Skeletal muscle cell (primary cell): ENCODE results near the gene PEPD.
"Not testable (repeated sequence)": the region's sequence is repeated elsewhere in the genome, so short reads cannot be mapped to it uniquely, and the experiment has no call there.

Experiments used
- DNase-seq: peaks from one replicate; pipeline ENCODE4 v3.0.0-alpha.2; 2010; ENCODE audit warnings: low read depth
- H3K4me3 ChIP-seq: 2 replicates; pipeline ENCODE4 v1.5.1; 2011; ENCODE audit warnings: low read depth, mild to moderate bottlenecking, control low read depth, low read length, moderate library complexity

Gene PEPD

DNA sequence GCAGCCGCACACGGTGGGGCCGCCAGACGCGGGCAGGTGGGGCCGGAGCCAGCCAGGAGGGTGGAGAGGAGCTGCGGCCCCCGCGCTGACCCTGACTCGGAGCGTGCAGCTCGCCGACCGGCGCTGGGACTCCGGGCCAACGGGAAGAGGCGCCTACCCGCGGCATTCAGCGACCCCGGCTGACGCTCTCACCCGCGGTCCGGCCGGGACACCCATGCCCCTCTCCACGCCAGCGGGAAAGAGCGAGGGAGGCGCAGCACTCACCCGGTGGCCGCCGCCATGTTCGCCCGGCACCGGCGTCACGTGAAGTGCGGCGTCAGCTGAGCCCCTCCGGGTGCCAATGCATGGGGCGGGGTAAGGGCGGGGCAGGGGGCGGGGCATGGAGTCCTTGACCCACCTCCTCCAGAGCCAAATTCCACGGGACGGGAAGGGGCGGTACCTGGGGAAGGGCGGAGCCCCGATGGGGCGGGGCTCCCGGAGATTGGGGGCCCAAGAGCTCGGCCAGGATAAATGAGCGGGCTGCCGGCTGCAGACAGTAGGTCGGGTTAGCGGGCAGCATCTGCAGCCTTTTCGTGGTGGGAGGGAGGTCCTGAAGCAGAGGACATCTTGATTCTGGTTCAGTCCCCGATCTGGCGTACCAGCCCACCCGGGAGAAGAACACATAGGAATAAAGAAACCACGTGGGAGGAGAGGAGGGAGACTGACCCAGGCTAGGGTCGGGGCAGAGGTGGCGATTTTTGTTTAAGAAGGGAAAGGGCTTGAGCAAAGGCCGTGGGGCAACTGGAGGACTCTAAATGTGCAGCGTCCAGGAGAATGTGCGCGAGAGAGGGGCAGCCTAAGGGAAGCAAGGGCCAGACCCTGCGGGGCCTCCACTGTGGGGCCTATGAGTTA, at the start of gene PEPD:
Gene PEPD (minus strand): TSS at position 312 of the 891 bp plus-strand sequence. CDS start 31 bp downstream, at position 281.
- H3K4me3 ChIP-seq, result peak within 1 kb of the TSS; percentile 88
- DNase-seq, result peak; percentile 63

- no peak overlapping the region for H3K4me3 ChIP-seq
- DNase-seq, result no peak
Observed at GRCh38 chr19:33569821-33570220, 48.2 kb upstream of the PEPD start.

DNA sequence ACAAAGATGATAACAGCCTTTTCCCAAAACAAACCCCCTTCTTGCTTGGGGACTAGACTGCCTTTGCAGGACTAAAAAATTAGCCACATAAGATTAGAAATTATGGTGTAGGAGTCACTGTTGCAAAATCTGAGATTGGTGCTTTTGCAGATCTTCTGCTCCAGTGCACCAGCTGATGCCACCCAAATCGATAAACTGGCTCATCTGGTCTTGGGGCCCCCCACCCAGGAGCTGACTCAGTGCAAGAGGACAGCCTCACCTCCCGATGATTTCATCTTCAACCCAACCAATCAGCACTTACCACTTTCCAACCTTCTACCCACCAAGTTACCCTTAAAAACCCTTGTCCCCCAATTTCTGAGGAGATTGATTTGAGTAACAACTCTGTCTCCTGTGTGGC, 47.1 kb upstream of the PEPD start:
- DNase-seq, result no peak
- H3K4me3 ChIP-seq, result no peak overlapping the region

DNA sequence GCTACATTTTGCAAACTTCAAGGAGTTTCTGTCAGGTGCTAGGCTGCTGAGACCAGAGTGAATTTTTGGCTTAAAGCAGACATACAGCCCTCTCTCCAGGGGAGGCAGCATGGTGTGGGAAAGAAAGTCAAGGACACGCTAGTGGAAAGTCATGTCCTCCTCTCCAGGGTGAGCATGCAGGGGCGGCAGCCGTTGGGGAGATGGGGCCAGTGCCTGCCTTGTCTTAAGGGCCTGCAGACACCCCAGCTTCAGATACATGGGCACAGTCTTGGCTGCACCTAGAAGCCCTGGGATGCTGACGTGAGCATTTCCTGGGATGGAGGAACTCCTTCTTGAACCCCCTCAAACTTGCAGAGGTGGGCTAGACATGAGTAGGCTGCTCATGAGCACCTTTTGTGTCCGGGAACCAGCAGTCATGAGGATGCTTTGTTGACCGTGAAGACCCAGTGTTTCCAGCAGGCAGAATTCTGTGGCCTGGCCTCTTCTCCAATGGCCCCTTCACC, 43.3 kb upstream of the PEPD start:
- no peak overlapping the region for H3K4me3 ChIP-seq
- no peak for DNase-seq

DNA sequence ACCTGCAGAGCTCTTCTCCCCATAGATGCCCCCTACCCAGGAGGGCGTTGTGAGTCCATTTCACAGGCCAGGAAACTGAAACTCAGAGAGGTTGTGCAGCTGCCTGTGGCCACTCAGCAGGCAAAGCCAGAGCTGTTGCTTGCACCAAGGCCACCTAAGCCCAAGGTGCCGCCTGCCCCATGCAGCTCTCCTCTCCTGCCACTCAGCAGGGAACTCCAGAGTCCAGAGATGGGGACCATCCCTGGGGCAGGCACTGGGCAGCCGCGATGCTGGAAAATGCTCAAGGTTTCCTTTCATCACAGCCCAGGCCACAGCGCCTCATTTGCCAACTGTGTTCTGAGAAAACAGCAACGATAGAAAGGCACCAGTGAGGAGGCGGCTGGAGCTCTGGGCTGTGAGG, 41.0 kb upstream of the PEPD start:
- DNase-seq, result no peak

GRCh38 chr19:33561666-33562065, 40.1 kb upstream of the PEPD start:
- not testable (repeated sequence) for H3K4me3 ChIP-seq, DNase-seq

More for the DNA sequence above, 41.0 kb upstream of the PEPD start:
- H3K4me3 ChIP-seq, result no peak overlapping the region

DNA sequence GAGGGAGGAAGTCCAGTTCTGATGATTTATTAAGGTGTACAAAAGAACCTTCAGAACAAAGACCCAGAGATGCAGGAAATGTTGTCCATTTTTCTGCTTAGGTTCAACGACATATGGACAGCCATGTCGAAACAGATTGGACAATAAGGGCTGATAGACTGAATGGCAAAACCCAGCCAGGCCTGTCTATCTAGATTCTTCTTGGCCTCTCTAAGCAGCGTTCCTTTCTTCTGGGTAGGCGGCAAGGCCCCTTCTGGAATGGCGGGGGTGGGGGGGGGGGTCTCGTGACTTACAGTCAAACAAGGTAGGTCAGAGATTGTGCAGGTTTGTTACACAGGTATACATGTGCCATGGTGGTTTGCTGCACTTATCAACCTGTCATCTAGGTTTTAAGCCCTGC, 39.7 kb upstream of the PEPD start:
- H3K4me3 ChIP-seq, result no peak overlapping the region
- no peak for DNase-seq

DNA sequence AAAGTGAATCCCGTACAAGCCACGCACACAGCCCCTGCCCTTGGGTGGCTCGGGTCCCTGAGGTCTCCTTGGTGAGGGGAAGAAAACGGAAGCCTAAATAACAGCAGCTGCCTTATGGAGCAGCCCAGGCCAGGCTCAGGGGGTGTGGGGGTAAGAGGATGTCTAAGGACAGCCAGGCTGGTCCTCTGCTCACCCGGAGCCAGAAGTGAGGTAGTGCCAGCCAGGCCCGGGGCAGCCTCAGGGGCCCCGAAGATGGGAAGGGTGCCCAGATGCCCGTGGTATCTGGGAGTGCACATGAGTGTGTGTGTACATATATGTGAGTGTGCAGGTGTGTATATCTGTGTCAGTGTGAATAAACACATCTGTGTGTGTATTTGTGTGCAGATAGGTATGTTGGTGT, 38.4 kb upstream of the PEPD start:
- DNase-seq, result no peak
- no peak overlapping the region for H3K4me3 ChIP-seq

DNA sequence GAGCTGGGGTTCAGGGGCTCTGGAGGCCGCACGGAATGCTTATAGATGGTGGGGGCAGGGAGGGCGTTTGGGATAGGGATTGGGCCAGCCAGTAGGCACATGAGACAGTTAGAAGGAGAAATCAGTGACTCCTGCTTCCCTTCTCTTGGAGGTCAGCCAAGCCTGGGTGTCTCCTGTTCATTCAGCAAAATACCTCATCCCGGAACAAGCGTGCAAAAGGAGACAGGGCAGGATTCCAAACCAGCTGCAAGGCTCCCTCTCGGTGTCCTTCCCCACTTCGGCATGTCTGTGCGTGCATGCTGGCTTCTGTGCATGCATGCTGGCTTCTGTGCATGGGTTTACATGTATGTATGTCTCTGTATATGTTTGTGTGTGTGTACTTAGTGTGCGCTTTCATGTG, 37.3 kb upstream of the PEPD start:
- H3K4me3 ChIP-seq, result no peak overlapping the region
- peak; percentile 1 for DNase-seq

- H3K4me3 ChIP-seq, result no peak overlapping the region
Observed at GRCh38 chr19:33558151-33558550, 36.6 kb upstream of the PEPD start.

GRCh38 chr19:33557720-33558119, 36.1 kb upstream of the PEPD start:
- no peak overlapping the region for H3K4me3 ChIP-seq
- no peak for DNase-seq

More at GRCh38 chr19:33558151-33558550, 36.6 kb upstream of the PEPD start:
- no peak for DNase-seq

- no peak overlapping the region for H3K4me3 ChIP-seq
- DNase-seq, result no peak
Observed at GRCh38 chr19:33557196-33557595, 35.6 kb upstream of the PEPD start.

GRCh38 chr19:33556261-33556660, 34.7 kb upstream of the PEPD start:
- no peak overlapping the region for H3K4me3 ChIP-seq
- no peak for DNase-seq

- not testable (repeated sequence) for DNase-seq, H3K4me3 ChIP-seq
Observed at GRCh38 chr19:33555726-33556125, 34.1 kb upstream of the PEPD start.

- H3K4me3 ChIP-seq, result no peak overlapping the region
- DNase-seq, result no peak
Observed at GRCh38 chr19:33554821-33555220, 33.2 kb upstream of the PEPD start.

- no peak for DNase-seq
- no peak overlapping the region for H3K4me3 ChIP-seq
Observed at GRCh38 chr19:33554391-33554790, 32.8 kb upstream of the PEPD start.

DNA sequence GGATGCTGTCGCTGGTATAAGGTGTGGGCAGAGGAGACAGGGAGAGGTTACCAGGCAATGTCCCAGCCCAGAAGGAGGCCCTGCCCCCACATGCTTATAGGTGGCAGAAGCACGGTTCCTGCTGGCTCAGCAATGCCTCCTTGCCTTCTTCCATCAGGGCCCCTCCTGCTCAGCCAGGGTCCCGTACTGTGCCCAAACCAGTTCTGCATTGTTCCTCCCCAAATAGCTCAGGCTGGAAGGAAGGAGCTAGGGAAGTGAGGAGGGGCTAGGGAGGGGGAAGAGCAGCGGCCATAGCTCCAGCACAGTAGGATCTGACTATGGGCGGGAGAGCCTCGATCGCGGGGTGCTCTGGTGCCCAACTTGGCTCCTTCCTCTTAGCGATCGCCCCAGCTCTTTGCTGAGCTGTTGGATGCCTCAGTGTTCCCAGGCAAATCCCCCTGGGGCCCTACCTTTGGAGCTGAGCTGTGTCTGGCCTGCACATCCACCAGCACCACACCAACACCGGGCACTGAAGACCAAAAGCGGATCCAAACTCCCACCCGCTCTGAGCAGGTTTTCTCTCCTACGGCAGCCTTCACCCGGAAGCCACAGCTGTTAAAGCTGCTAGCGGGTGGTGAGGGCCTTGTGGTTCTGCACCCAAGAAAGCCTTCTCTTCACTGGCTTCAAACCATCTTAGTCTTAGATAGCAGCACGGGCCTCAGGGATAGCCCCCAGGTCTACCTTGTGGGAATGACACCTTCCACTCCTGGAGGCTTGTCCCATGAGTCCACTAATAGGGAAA, 32.1 kb upstream of the PEPD start:
- H3K4me3 ChIP-seq, result no peak overlapping the region
- no peak for DNase-seq

GRCh38 chr19:33552928-33553279, 31.3 kb upstream of the PEPD start:
- H3K4me3 ChIP-seq, result no peak overlapping the region
- no peak for DNase-seq

GRCh38 chr19:33552191-33552927, 30.8 kb upstream of the PEPD start:
- H3K4me3 ChIP-seq, result no peak overlapping the region
- no peak for DNase-seq

DNA sequence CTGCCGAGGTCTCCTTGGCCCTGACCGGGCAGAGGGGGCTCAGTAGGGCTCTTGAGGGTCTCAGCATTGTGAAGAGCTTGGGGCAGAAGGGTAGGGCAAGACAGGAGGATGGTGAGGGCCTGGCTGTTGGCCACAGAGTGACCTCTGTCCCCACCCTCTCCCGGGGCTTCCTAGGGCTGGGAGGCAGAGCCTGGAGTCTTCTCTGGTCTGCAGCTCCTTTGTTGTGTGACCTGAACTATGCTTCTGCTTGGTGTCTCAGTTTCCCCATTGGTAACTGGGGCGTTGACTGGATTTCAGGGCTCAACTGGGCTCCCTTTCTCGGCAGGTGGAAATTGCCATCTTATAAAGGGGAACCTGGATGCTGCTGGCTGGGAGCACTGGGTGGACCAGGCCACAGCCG, 30.1 kb upstream of the PEPD start:
- no peak overlapping the region for H3K4me3 ChIP-seq

More for the DNA sequence above, 30.1 kb upstream of the PEPD start:
- no peak for DNase-seq
